NCI-H146 treated with DMSO at 0.1 percent for 48 hours (cell line): ENCODE results near the gene IKBKE.

Source experiments
- DNase-seq: peaks from one replicate; lab custom pipeline; 2025; ENCODE audit not compliant: unreplicated experiment; lab: John Stamatoyannopoulos, UW

IKBKE gene

DNA sequence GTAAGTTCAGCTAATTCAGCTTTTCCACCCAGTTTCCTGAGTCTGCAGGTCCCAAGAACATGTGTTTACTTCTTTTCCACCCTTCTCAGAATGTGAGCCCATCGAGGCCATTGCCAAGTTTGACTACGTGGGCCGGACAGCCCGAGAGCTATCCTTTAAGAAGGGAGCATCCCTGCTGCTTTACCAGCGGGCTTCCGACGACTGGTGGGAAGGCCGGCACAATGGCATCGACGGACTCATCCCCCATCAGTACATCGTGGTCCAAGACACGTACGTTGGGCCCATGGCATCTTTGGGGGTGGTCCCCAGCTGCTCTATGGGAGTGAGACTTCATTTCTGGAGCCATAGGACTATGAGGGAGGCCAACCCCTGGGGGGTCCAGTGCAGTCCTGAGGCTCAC lies 17.2 kb upstream of the IKBKE start:
- DNase-seq, result no peak

DNA sequence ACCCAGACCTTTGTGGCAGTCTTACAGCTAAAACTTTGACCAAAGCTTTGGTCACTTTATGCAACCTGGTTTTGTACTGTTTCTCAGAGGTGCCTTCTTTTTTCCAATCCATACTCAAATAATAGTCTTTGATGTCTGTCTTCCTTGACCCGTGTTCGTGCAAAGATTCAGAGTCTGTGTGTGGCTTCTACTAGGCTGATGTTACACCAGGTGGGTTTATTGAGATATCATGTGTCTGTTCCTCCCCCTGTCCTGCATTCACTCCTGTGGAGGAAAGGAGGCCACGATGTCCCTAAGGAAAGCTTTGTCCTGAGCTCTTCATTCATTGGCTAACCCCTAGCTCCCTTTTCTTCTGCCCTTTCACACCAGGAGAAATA lies 15.0 kb upstream of the IKBKE start:
- no peak for DNase-seq

DNA sequence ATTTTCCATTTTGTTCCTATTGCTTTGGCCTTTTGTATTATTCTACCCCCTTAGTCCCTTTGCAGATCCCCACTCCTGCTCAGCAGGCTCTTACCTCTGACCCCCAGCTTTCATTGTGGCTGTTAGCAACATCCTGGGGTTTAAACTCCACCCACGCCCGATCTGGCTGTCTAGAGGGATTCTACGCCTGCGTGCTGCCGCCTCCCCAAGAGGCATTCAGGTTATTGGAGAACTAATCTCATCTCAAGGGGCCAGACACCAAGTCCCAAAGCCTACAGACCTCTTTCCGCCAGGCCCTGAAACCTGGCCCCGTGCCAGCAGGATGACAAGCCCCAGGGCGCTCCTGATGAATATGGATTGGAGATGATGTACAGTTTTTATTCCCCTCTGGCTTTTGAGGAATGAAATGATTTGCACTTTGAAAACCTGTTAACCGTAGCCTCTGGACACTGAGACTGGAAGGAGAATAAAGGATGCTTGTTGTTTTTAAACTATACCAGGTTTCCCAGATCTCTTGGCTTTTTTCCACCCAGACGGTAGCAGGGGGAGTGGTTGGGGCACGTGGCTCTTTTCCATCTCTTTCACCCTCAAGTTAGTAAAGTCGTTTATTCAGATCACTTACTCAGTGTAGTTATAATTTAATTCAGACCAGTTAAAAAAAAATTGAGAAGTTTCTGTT lies 14.5 kb upstream of the IKBKE start:
- peak; percentile 61 for DNase-seq

DNA sequence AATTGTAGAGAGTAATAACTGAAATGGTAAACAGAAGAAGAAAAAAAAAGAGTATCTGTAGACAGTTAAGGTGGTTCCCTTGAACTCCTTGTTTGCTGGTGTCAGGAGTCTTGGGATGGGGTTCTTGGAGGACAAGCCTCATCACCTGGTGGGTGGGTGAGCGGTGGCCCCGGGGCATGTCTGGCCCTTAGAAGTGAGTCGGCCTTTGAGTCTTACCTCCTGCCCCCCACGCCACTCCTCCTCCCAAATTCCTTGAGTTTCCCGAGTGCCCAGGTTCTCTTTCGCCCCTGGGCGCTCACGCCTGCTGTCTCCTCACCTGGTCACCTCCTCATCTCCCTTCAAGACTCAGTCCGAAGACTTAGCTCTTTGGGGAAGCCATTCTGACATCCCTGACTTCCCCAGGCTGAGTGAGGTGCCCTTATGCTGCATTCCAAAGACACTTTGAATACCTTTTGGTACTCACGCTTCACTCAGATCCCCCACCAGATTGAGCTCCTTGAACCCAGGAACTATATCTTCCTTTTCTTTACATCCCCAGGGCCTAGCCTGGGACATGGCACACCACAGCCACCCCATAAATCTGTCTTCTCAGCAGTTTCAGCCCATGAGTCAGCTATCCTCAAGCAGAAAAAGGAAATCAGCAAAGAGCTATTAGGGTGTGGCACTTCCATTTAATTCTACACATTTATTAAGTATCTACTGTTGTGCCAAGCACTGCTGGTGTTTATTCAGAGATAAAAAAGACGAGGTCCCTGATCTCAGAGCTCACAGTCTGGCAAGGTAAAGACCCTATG lies 13.5 kb upstream of the IKBKE start:
- DNase-seq, result no peak

DNA sequence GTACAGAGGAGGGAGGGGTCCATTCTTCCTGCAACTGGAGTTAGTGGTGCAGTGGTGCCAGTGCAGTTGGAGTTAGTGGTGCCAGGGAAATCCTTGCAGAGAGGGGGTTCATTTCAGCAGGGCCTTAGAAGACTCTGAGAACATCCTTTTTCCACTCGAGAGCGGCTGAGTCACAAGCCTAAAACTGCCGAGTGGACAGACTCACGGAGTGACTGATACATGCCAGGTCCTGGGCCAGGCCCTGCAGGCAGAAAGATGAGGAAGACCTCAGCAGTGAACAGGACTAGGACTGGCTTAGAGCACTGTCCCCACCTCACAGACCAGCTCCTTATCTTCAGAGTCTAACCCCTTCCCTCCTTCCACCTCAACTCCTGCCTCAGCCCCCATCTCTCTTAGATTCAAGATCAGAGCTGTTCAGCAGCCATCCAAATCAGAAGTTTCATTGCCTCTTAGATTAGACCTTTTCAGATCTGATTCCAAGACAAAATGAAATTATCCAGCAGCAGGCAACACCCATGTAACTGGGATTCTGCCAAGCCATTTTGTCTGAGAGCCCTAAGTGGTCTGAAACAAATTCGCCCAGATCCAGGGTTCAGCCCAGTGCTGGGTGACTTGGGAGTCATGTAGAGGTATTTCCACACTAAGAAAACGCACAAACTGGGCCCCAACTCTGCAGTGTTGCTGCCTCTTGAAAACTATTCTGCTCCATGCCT lies 12.7 kb upstream of the IKBKE start:
- no peak for DNase-seq

DNA sequence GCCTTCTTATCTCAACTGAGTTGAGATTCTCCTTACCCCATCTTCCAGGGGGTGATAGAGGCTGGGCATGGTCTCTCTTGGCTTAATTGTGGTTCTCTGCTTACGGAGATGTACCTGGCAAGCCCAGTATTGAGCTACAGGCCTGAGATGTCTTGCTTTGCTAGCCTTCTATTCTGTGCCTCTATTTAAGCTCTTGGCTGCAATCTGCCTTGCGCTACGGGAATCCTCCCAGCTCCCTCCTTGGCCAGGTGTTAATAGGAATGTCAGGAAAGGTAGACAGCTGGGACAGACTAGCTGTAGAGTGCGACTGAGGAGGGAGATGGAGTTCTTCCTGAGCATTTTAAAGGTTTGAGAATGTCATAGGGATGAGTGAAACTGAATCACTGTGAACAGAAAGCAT lies 10.6 kb upstream of the IKBKE start:
- DNase-seq, result no peak

DNA sequence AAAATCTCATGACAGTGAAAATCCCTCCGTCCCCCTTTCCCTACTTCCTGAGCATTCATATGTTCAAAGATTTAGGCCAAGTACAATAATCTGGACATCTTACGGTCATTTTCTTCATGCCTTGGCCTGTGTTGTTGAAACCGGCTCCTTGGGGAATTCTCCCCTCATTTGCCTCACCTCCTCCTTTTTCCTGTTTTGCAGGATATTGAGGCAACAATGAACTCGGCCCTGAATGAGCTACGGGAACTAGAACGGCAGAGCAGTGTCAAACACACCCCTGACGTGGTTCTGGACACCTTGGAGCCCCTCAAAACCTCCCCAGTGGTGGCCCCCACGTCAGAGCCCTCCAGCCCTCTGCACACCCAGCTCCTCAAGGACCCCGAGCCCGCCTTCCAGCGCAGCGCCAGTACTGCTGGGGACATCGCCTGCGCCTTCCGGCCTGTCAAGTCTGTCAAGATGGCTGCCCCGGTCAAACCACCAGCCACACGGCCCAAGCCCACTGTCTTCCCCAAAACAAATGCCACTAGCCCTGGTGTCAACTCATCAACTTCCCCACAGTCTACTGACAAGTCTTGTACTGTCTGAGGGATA lies 9.3 kb upstream of the IKBKE start:
- no peak for DNase-seq

DNA sequence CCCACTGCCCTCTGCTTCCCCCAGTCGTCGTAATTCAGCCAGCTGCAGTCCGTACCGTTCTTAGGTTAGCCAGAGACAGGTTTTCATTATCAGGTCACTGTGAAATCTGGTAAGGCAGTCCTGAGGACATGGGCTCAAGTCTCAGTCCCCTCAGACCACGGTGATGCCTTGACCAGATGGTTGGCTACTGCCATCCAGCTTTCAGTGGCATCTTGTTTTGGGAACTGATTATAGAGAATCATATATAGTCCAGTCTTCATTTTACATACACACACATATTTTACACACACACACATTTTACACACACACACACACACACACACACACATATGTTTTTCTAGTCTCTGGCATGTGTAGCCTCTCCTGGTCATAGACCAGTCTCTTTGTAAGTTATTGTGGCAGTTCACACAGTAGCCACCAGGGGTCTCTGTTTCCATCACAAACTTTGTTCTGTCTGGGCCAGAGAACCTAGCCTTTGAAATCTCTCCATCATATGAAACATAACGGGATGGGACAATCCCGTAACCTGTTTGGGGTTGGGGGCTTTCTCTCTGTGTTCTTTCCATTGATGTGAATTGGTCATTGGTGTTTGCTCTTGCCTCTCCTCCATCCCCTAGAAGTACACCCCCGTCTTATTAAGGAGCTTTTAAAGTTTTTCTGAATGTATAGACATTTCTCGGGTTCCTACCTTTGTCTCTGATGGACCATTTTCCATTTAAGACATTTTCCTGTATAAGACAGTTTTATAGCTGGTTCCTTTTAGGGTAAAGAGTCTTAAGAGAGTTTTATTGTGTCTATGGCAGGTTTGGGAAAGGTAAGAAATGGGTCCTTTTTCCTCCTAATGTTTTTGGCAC lies 8.4 kb upstream of the IKBKE start:
- peak; percentile 22 for DNase-seq

DNA sequence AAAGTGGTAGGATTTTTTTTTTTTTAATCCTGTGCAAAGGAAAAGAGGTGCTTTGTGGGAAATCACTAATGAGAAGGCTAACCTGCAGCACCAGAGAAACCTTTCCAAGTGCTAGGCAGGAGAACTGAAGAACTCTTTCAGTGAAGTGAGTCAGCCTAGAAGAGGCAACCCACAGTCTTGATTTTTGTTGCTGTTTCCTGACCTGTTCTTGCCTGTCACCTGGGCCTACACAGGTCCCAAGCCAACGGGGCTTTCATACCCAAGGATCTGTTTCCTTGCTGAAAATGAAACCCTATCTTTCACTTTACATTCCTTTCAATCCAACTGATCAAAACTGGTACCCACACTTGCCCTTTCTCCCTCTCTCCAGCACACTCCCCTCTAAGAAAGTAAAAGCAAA lies 7.1 kb upstream of the IKBKE start:
- no peak for DNase-seq

DNA sequence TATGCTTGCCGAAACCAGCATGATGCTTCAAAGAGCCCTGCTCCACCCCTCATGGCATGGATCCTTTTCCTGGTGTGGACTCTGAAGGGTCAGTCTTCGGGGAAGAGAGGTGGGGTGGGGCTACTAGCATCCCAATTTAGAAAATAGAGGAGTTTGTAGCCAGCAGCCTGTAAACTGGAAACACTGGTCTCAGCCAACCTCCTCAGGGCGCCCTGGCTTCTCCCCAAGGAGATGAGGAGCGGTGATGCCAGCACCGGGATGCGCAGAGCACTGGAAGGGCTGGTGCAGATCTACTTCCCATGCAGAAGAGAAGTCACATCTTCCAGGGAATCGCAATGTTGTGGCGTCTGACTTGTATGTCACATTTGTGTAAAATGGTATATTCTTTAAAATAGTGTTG lies 6.4 kb upstream of the IKBKE start:
- DNase-seq, result no peak

DNA sequence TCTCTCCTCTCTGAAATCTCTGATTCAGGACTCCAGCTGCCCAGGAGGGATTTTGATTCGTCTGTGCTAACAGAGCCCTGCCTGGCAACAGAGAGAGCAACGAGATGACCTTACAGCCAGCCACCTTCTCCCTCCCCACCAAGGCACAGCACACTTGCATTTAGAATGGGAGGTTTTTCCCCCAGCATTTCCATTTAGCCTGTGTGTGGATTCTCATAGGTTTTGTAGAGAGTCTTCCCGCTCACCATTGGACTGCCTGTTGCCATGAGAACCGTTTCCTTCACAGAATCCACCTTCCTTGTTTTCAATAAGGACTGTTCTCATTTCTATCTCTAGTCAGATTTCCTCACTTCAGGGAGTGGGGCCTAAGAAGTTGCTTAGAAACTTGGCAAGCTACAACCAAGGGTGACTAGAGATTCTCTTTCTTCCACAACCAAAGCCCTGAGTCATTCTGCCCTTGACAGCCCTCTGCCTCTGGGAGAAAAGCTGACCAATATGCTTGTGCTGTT lies 5.8 kb upstream of the IKBKE start:
- DNase-seq, result no peak

DNA sequence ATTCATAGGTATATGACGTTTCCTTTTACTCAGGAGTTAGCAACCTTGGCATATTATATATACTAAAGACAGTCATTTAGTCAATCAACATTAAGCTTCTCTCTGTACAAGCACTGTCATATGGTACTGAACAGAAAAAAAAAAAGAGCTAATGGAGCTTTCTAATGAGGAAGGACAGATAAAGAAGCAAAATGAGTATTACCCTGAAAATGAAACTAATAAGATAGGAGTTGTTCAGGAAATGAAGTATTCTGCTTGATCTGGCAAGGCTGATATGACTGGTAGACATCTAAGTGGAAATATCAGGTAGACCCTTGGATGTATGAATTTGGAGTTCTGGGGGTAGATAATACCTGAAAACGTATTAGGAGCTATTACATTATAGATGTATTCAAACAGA lies 4.3 kb upstream of the IKBKE start:
- DNase-seq, result no peak

DNA sequence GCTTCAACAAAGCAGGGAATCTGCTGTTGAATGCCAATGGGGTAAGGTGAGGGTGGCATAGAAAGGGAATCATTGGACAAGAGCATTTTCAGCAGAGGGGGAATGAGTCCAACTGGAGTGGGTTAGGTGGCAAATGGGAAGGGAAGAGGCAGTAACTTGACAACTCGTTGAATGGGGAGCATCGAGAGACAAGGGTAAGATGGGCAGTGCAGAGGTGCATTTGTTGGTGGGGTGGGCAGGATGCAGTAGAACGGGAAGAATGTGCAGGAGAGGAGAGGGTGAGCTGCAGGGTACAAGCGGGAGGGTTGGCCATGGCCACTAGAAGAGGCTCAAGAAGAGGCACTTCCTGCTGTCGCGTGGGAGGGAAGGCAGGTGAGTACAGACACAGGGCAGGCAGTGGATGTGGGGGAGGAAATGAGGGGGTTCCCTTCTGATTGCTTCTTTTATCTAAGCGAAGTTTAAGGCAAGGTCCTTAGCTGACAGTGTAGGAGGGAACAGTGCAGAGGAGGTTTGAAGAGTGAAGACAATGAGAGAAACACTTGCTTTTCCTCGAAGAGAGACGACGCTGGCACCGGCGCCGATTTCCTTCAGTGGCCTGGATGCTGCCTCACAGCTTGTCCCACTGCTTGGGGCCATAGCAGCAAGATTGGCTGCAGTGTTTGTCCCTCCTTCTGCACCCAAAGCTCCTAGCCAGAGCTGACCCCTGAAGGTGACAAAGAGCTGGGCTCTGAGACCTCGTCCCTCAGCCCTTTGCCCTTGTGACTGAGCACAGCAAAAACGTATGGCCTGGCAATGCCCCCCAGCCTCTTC lies 3.2 kb upstream of the IKBKE start:
- DNase-seq, result no peak

DNA sequence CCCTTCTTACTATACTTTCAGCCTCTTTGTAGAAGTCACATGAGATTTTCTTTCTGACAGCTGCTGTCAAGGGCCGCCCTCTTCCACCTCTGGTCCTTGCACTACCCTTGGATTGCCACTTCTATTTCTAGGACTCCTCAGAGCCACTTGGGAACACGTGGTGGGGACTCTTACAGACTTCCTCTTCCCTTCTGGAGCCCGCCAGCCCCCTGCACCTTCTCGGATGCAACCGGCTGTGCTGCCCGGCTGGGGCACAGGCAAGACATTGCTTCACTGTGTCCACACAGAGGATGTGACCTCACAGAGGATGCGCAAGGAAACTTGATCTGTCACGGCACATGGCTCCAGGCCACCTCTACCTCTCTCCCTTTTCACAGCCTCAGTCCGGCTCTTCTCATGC lies 2.4 kb upstream of the IKBKE start:
- DNase-seq, result no peak

DNA sequence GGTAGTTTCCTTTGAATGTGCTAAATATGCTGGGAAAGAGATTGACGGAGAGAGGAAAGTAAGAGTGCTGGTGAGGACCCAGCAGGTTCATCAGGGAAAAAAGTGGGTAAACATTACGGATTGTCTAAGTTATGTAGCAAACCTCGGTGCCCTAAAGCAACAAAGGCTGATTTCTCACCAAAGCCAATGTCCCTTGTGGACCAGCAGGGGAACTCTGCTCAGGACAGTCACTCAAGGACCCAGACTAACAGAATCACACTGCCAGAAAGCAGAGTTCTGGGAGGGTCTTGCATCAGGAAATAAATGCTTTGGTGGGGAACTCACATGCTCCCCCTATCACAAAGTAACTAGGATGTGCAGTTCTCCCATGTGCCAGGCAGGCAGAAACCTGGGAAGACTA lies 1.7 kb upstream of the IKBKE start:
- no peak for DNase-seq

DNA sequence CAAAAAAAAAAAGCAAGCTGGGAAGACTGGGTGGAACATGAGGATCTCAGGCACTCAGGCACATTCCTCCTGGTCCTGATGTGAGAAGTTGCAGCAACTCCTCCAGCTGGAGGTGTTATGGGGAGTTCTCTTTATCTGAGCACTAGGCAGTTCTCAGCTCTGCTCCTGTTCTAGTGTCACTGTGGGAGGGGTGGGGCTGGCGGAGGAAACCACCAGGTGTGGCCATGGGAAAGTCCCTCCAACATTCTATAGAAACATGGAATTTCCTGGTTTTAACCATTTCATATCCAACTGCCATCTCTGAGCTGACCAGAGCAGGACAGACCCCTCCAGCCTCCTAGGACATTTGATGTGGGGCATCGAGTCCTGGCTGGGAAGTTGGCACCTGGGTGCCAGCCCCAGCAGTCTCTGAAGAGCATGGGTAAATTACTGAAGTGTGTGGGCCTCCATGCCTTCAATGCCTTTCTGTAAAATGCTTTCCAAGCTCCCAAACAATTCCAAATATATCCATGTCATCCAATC lies 804 bp upstream of the IKBKE start:
- no peak for DNase-seq

DNA sequence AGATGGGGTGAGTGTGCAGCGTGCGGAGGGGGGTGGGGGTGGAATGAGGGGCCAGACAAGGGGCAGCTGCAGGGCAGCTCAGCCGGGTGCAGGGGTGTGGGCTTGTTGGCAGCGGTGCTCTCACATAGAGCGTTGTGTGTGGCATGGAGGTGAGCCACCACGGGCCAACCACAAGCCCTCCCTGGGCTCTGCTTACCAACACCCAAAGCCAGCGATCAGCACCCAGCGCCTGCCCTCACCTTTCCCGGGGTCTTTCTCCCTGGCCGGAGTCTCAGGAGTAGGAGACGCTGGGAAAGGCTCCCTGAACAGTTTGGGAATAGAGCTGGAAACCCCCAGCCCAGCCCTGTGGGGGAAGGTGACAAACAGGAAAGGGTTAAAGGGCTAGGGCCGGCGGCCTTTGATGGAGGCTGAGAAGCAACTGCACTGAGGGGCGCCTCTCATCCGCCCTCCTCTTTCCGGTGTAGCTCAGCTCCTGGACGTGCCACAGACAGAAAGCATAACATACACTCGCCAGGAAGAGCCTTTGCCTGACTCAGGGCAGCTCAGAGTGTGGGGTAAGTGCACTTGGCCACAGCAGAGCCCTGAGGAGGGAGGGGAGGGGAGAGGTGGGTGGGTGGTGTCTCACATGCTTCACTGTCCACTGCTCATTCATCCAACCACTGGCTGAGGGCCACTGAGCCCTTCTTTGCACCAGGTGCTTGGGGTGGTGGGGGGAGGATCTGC lies 577 bp downstream of the IKBKE start:
- DNase-seq, result no peak

DNA sequence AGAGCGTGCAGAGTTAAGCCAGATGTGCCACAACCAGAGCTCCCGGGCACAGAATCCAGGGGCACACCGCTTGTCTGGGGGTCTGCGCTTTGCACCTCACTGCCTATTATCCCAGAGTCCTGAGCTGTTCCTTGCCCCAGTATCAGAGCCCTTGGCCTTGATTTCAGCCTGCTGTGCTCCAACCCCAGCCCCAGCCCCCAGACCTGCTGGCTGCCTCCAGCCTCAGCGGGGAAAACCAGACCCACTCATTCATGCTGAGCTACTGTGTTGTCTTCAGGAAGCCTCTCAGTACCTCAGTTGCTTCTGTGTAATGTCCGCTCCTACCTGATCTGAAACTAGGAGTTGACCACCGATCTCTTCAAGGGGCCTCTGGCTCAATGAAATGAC lies 1.1 kb downstream of the IKBKE start:
- no peak for DNase-seq

DNA sequence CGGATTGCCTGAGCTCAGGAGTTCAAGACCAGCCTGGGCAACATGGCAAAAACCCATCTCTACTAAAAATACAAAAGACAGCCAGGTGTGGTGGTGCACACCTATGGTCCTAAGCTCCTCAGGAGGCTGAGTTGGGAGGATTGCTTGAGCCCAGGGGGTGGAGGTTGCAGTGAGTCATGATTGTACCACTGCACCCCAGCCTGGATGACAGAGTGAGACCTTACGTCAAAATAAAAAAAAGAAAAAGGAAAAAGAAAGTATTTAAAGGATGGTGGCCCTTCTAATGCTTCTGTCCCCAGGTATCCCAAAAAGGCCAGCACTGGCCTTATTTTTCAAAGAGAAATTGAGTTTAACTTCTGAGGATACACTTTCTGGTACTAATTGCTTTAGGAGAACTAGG lies 1.7 kb downstream of the IKBKE start:
- no peak for DNase-seq
